ENCODE results near the gene WAPL. TPM values are rescaled to one million over a fixed set of nuclear protein-coding genes. Genes with fewer than 3 reads are reported as not detected.

Gene WAPL
- total and polyA plus RNA-seq, 2 of the 13 experiments (the other 11 are each of a cell fraction or from before 2014, with no cell fraction given) = 13.2 to 43.5 TPM

- no peak for TF ChIP-seq TGIF2 (CRISPR knock-in tag; IDR thresholded peaks at IDR 0.05)
- peak; percentile 75; the same call in 1 of the 2 replicates for TF ChIP-seq NFKB2 (CRISPR knock-in tag; IDR thresholded peaks at IDR 0.05; ENCODE audit: borderline replicate concordance)
- no peak for TF ChIP-seq IRX3 (CRISPR knock-in tag; IDR thresholded peaks at IDR 0.05; ENCODE audit: borderline replicate concordance, low read depth)
- TF ChIP-seq ZBTB2 (CRISPR knock-in tag; IDR thresholded peaks at IDR 0.05; ENCODE audit: low read depth) = peak; percentile 70
- TF ChIP-seq TMF1 (CRISPR knock-in tag; IDR thresholded peaks at IDR 0.05; ENCODE audit: low read depth) = 0 out of 2 replicates have a peak, but pooled peaks have one; percentile 6
- TF ChIP-seq ZFP82 (CRISPR knock-in tag; IDR thresholded peaks at IDR 0.05; ENCODE audit: borderline replicate concordance) = peak; percentile 56; the same call in 1 of the 2 replicates
- TF ChIP-seq RELA (CRISPR knock-in tag; IDR thresholded peaks at IDR 0.05) = no peak; the same call in 1 of the 2 replicates
- TF ChIP-seq SIN3B (IDR thresholded peaks at IDR 0.05; ENCODE audit: low read length) = no peak
- TF ChIP-seq ATF2 (CRISPR knock-in tag; IDR thresholded peaks at IDR 0.05) = peak; percentile 21; the same call in 1 of the 2 replicates
- TF ChIP-seq ZNF496 (CRISPR knock-in tag; IDR thresholded peaks at IDR 0.05; ENCODE audit: insufficient replicate concordance) = no peak
- TF ChIP-seq ZNF598 (CRISPR knock-in tag; IDR thresholded peaks at IDR 0.05; ENCODE audit: borderline replicate concordance) = peak; percentile 81; the same call in 1 of the 2 replicates
- TF ChIP-seq KDM6A (CRISPR knock-in tag; IDR thresholded peaks at IDR 0.05; ENCODE audit: low read depth) = no peak
- 0 out of 2 replicates have a peak, but pooled peaks have one; percentile 38 for TF ChIP-seq ZNF367 (CRISPR knock-in tag; IDR thresholded peaks at IDR 0.05; ENCODE audit: borderline replicate concordance)
- TF ChIP-seq ZNF678 (CRISPR knock-in tag; IDR thresholded peaks at IDR 0.05) = no peak
- TF ChIP-seq CBX2 (IDR thresholded peaks at IDR 0.05; ENCODE audit: low read depth, low read length) = no peak
- 0 out of 2 replicates have a peak, but pooled peaks have one; percentile 70 for TF ChIP-seq CBX2 (CRISPR knock-in tag; IDR thresholded peaks at IDR 0.05; ENCODE audit: low read depth)
- no peak for TF ChIP-seq ZNF570 (CRISPR knock-in tag; IDR thresholded peaks at IDR 0.05; ENCODE audit: borderline replicate concordance)
- TF ChIP-seq FUBP1 (CRISPR knock-in tag; IDR thresholded peaks at IDR 0.05; ENCODE audit: borderline replicate concordance) = peak; percentile 37; the same call in 1 of the 2 replicates
- peak; percentile 82 for TF ChIP-seq ZBTB7B (CRISPR knock-in tag; IDR thresholded peaks at IDR 0.05)
- TF ChIP-seq IRF2 (CRISPR knock-in tag; IDR thresholded peaks at IDR 0.05) = peak; percentile 90
- TF ChIP-seq ZNF451 (CRISPR knock-in tag; IDR thresholded peaks at IDR 0.05) = no peak
- TF ChIP-seq PRPF4 (IDR thresholded peaks at IDR 0.05; ENCODE audit: low read depth, low read length, poor library complexity, severe bottlenecking) = no peak
- no peak; the same call in 1 of the 2 replicates for TF ChIP-seq BRD4 (CRISPR knock-in tag; IDR thresholded peaks at IDR 0.05)
- no peak for TF ChIP-seq GTF2F1 (IDR thresholded peaks at IDR 0.05; ENCODE audit: low read length)
- TF ChIP-seq KMT2A (CRISPR knock-in tag; IDR thresholded peaks at IDR 0.05) = peak; percentile 70
These were observed 121.5 kb downstream of the WAPL start (continued) for GRCh38 chr10:86399879-86400704.
